HuH-7.5 (cell line): ENCODE measurements around the gene CALM1.

Experiments used
- DNase-seq: peaks from one replicate; pipeline ENCODE4 v3.0.0; 2011; ENCODE audit warnings: low spot score

The CALM1 gene

GRCh38 chr14:90443161-90444076 is 46.6 kb downstream of the CALM1 start:
- no peak for DNase-seq

- DNase-seq, result peak; percentile 27
Measured at GRCh38 chr14:90444077-90444696, 47.4 kb downstream of the CALM1 start.

GRCh38 chr14:90445011-90445410 is 48.2 kb downstream of the CALM1 start:
- DNase-seq, result no peak

GRCh38 chr14:90446405-90446804 is 49.6 kb downstream of the CALM1 start:
- DNase-seq, result no peak

GRCh38 chr14:90447720-90448497 is 51.1 kb downstream of the CALM1 start:
- no peak for DNase-seq

GRCh38 chr14:90449411-90449810 is 52.6 kb downstream of the CALM1 start:
- DNase-seq, result no peak

GRCh38 chr14:90450151-90450550 is 53.3 kb downstream of the CALM1 start:
- no peak for DNase-seq

GRCh38 chr14:90450667-90451066 is 53.8 kb downstream of the CALM1 start:
- no peak for DNase-seq

- DNase-seq, result no peak
Measured at GRCh38 chr14:90451443-90451842, 54.6 kb downstream of the CALM1 start.

GRCh38 chr14:90451961-90452360 is 55.1 kb downstream of the CALM1 start:
- no peak for DNase-seq

- no peak for DNase-seq
Measured at GRCh38 chr14:90452366-90452765, 55.5 kb downstream of the CALM1 start.

- no peak for DNase-seq
Measured at GRCh38 chr14:90453401-90453951, 56.6 kb downstream of the CALM1 start.

- DNase-seq, result peak; percentile 81
Measured at GRCh38 chr14:90454041-90455000, 57.5 kb downstream of the CALM1 start.

GRCh38 chr14:90455100-90455571 is 58.3 kb downstream of the CALM1 start:
- no peak for DNase-seq

- DNase-seq, result no peak
Measured at GRCh38 chr14:90456551-90456950, 59.7 kb downstream of the CALM1 start.

GRCh38 chr14:90457186-90457585 is 60.4 kb downstream of the CALM1 start:
- no peak for DNase-seq
